ENCODE measurements around the gene LRRC37A2.
"Not testable (repeated sequence)": the region's sequence is repeated elsewhere in the genome, so short reads cannot be mapped to it uniquely, and the experiment has no call there.

LRRC37A2 gene
- total RNA-seq: 2.5 to 29.6 (median 7.9) reads per million in 9 experiments

GRCh38 chr17:46512168-46512567 lies at the start of gene LRRC37A2:
Gene LRRC37A2 (plus strand): TSS chr17:46512468. CDS start chr17:46512713, 245 bp downstream.
- ATAC-seq (replicated peaks); DNase-seq; H3K4me3 Mint-ChIP-seq; H3K27ac Mint-ChIP-seq; H3K27me3 Mint-ChIP-seq; H3K4me1 Mint-ChIP-seq (ENCODE audit: low read depth in 2 of 2); H3K9me3 Mint-ChIP-seq; H3K36me3 Mint-ChIP-seq (ENCODE audit: insufficient read depth): not testable (repeated sequence)

- not testable (repeated sequence) for H3K27me3 Mint-ChIP-seq; ATAC-seq (replicated peaks)
Measured at GRCh38 chr17:46467618-46468017, 44.6 kb upstream of the LRRC37A2 start.

GRCh38 chr17:46474489-46474888 lies 37.8 kb upstream of the LRRC37A2 start:
- H3K27ac Mint-ChIP-seq; DNase-seq; H3K27me3 Mint-ChIP-seq; H3K36me3 Mint-ChIP-seq (ENCODE audit: insufficient read depth); ATAC-seq (replicated peaks); H3K9me3 Mint-ChIP-seq; H3K4me1 Mint-ChIP-seq (ENCODE audit: low read depth in 2 of 2); H3K4me3 Mint-ChIP-seq: not testable (repeated sequence)

More at GRCh38 chr17:46467618-46468017, 44.6 kb upstream of the LRRC37A2 start:
- not testable (repeated sequence) for H3K27ac Mint-ChIP-seq; DNase-seq; H3K4me1 Mint-ChIP-seq (ENCODE audit: low read depth in 2 of 2); H3K9me3 Mint-ChIP-seq; H3K4me3 Mint-ChIP-seq; H3K36me3 Mint-ChIP-seq (ENCODE audit: insufficient read depth)

- not testable (repeated sequence) for H3K36me3 Mint-ChIP-seq (ENCODE audit: insufficient read depth); H3K27me3 Mint-ChIP-seq; H3K4me1 Mint-ChIP-seq (ENCODE audit: low read depth in 2 of 2); H3K27ac Mint-ChIP-seq; H3K4me3 Mint-ChIP-seq; ATAC-seq (replicated peaks); H3K9me3 Mint-ChIP-seq; DNase-seq
Measured at GRCh38 chr17:46475583-46475982, 36.7 kb upstream of the LRRC37A2 start.

- ATAC-seq (replicated peaks); H3K27me3 Mint-ChIP-seq; H3K9me3 Mint-ChIP-seq; DNase-seq; H3K27ac Mint-ChIP-seq; H3K36me3 Mint-ChIP-seq (ENCODE audit: insufficient read depth); H3K4me1 Mint-ChIP-seq (ENCODE audit: low read depth in 2 of 2); H3K4me3 Mint-ChIP-seq: not testable (repeated sequence)
Measured at GRCh38 chr17:46478823-46479222, 33.4 kb upstream of the LRRC37A2 start.

GRCh38 chr17:46481310-46481709 lies 31.0 kb upstream of the LRRC37A2 start:
- H3K27ac Mint-ChIP-seq; H3K4me1 Mint-ChIP-seq (ENCODE audit: low read depth in 2 of 2); H3K4me3 Mint-ChIP-seq; DNase-seq; ATAC-seq (replicated peaks); H3K36me3 Mint-ChIP-seq (ENCODE audit: insufficient read depth); H3K27me3 Mint-ChIP-seq; H3K9me3 Mint-ChIP-seq: not testable (repeated sequence)

- not testable (repeated sequence) for ATAC-seq (replicated peaks); DNase-seq; H3K27me3 Mint-ChIP-seq; H3K4me1 Mint-ChIP-seq (ENCODE audit: low read depth in 2 of 2); H3K27ac Mint-ChIP-seq; H3K4me3 Mint-ChIP-seq; H3K9me3 Mint-ChIP-seq
- H3K36me3 Mint-ChIP-seq (ENCODE audit: insufficient read depth): peaks cover 11% of the 10 kb centered on the region
Measured at GRCh38 chr17:46492021-46492420, 20.2 kb upstream of the LRRC37A2 start.

- H3K9me3 Mint-ChIP-seq; H3K4me3 Mint-ChIP-seq; H3K27ac Mint-ChIP-seq; ATAC-seq (replicated peaks); H3K27me3 Mint-ChIP-seq; H3K36me3 Mint-ChIP-seq (ENCODE audit: insufficient read depth); H3K4me1 Mint-ChIP-seq (ENCODE audit: low read depth in 2 of 2); DNase-seq: not testable (repeated sequence)
Measured at GRCh38 chr17:46499437-46500139, 12.7 kb upstream of the LRRC37A2 start.

- not testable (repeated sequence) for H3K9me3 Mint-ChIP-seq; H3K4me3 Mint-ChIP-seq; H3K4me1 Mint-ChIP-seq (ENCODE audit: low read depth in 2 of 2); H3K27ac Mint-ChIP-seq; H3K27me3 Mint-ChIP-seq; DNase-seq; ATAC-seq (replicated peaks); H3K36me3 Mint-ChIP-seq (ENCODE audit: insufficient read depth)
Measured at GRCh38 chr17:46505896-46506295, 6.4 kb upstream of the LRRC37A2 start.

GRCh38 chr17:46534716-46535115 lies 22.4 kb downstream of the LRRC37A2 start:
- H3K27me3 Mint-ChIP-seq; H3K4me1 Mint-ChIP-seq (ENCODE audit: low read depth in 2 of 2); H3K4me3 Mint-ChIP-seq; ATAC-seq (replicated peaks); H3K9me3 Mint-ChIP-seq; H3K27ac Mint-ChIP-seq; DNase-seq; H3K36me3 Mint-ChIP-seq (ENCODE audit: insufficient read depth): not testable (repeated sequence)

GRCh38 chr17:46548607-46549006 lies 36.3 kb downstream of the LRRC37A2 start:
- not testable (repeated sequence) for H3K27me3 Mint-ChIP-seq; H3K9me3 Mint-ChIP-seq; H3K36me3 Mint-ChIP-seq (ENCODE audit: insufficient read depth); ATAC-seq (replicated peaks); DNase-seq; H3K4me1 Mint-ChIP-seq (ENCODE audit: low read depth in 2 of 2); H3K27ac Mint-ChIP-seq; H3K4me3 Mint-ChIP-seq

- DNase-seq; H3K27ac Mint-ChIP-seq; H3K4me1 Mint-ChIP-seq (ENCODE audit: low read depth in 2 of 2); H3K27me3 Mint-ChIP-seq; H3K9me3 Mint-ChIP-seq; H3K36me3 Mint-ChIP-seq (ENCODE audit: insufficient read depth); H3K4me3 Mint-ChIP-seq: not testable (repeated sequence)
- peak; percentile 33 for ATAC-seq (replicated peaks)
Measured at GRCh38 chr17:46559155-46559554, 46.9 kb downstream of the LRRC37A2 start.

- not testable (repeated sequence) for ATAC-seq (replicated peaks); H3K36me3 Mint-ChIP-seq (ENCODE audit: insufficient read depth); H3K4me1 Mint-ChIP-seq (ENCODE audit: low read depth in 2 of 2); H3K9me3 Mint-ChIP-seq; H3K27me3 Mint-ChIP-seq; H3K27ac Mint-ChIP-seq; H3K4me3 Mint-ChIP-seq; DNase-seq
Measured at GRCh38 chr17:46560048-46560447, 47.8 kb downstream of the LRRC37A2 start.

GRCh38 chr17:46566284-46566683 lies 54.0 kb downstream of the LRRC37A2 start:
- H3K27me3 Mint-ChIP-seq; H3K27ac Mint-ChIP-seq; H3K4me1 Mint-ChIP-seq (ENCODE audit: low read depth in 2 of 2); H3K36me3 Mint-ChIP-seq (ENCODE audit: insufficient read depth); H3K9me3 Mint-ChIP-seq; DNase-seq; H3K4me3 Mint-ChIP-seq: not testable (repeated sequence)
- peak; percentile 69 for ATAC-seq (replicated peaks)

All from effector memory CD8-positive, alpha-beta T cell (primary cell).